ENCODE data around the gene FITM2.
"Not testable (repeated sequence)": the region's sequence is repeated elsewhere in the genome, so short reads cannot be mapped to it uniquely, and the experiment has no call there.

Gene FITM2

DNA sequence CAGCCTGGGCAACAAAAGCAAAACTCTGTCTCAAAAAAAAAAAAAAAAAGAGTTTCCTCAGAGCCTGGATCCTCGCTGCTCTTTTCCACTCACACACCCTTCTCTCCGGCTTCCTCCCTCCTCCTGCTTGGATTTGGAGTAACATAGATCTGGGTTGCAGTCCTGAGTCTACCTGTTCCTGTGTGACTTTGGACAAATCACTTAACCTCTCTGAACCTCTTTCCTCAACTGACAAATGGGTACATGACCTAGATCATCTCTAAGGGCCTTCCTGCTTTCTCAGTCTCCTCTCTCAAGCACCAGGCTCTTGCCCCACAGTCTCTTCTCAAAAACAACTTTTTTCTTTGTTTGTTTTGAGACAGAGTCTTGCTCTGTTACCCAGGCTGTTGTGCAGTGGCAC, 20.2 kb upstream of the FITM2 start:
- no peak for DNase-seq

DNA sequence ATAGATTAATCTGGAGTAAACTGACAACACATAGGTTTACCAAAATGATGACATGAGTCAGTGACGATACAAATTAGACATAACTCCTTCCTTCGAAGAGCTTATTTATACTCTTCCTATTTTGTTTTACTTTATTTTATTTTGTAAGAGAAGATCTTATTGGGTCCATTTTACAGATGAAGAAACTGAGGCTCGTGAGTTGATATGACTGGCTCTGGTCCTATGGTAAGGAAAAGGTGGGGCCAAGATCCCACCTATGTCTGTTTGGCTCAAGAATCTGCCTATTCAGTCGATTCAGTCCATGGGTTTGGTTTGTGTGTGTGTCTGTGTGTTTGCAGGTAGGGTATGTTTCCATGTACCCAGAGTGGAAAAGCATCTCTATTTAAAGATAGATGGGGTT, 17.4 kb upstream of the FITM2 start:
- DNase-seq = no peak

GRCh38 chr20:44327748-44328147, 16.7 kb upstream of the FITM2 start:
- DNase-seq = not testable (repeated sequence)

DNA sequence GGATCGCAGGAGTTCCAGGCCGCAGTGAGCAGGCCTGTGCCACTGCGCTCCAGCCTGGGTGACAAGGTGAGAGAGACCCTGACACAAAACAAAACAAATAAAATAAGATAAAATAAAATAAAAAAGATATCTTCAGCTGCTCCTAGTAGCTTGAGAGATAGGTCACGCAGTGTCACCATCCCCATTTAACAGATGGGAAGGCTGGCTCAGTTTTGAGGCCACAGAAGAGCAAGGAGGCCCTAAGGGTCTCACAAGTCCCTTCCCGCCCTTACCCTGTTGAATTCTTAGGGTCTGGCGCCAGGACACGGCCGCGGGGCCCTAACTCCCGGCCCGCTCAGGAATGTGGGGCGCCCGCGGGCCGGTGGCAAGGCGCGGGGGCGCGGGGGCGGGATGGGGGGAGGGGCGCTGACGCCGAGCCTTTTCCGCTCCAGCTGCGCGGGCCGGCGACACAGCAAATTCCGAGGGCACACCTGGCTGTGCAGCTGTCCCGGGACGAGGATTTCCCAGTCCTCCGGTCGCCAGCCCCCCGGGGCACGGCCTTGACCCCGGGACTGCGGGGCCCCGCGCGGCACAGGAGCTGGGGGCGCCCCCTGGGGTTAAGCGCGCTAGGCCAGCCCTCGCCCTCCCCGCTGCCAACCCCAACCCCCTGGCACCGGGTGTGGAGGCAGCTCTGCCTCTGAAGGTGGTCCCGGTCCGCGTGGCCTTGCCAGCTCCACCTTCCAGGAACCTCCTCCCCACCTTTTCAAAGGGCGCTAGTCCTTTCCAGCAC, 15.6 kb upstream of the FITM2 start:
- no peak for DNase-seq

DNA sequence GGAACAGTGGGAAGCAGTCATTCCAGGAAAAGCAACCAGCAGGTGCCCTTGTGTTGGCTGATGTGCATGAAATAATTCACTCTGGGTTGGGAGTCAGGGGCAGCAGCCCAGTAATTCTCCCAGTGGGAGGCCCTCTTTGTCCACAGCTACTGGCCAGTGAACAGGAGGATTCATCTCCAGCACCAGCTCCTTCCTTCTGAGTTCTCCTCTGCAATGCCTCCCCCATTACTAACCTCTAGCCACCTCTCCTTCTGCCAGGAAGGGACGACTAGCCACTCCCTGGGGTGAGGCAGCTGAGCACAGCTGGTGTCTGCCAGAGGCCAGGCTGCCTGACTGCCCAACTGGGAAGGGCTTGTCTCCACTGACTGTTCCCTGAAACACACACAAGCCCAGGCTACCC, 13.3 kb upstream of the FITM2 start:
- no peak for DNase-seq

- no peak for DNase-seq
Measured at GRCh38 chr20:44319839-44320422, 8.9 kb upstream of the FITM2 start.

DNA sequence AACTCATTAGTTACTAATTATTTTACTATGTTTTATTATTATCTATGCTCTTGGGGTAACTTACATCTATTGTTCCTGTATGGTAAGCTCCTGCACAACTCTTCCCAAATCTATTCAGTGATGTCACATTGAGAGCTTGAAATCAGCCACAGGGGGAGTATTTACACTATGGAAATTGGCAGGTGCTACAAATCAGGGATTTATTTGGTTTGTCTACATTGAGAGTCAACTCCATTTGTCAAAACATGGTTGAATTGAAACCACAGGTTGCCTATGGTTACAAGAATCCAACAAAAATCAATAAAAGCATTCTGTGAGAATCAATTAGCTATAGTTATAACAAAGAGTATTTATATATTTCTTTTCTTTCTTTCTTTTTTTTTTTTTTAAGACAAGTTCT, 3.9 kb upstream of the FITM2 start:
- no peak for DNase-seq

- DNase-seq = peak; percentile 39
Measured at GRCh38 chr20:44309763-44310663, 989 bp downstream of the FITM2 start.

DNA sequence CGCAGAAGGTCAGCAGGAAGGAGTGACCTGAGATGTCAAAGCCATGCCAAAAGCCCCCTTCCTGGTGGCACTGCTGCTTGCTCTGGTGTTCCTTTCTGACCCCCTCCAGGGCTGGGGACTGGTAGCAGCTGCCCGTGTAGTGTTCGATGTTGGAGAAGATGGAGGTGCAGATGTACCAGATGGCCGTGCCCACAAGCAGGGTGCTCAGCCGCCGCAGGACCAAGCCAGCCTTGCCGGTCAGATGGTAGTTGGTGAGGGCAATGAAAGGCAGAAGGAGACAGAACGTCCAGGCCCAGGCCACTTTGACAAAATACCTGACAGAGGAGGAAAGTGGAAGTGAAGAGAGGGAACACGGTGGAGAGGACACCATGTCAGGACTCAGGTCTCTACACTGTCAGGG, 4.1 kb downstream of the FITM2 start:
- DNase-seq = no peak

GRCh38 chr20:44304383-44304782, 6.6 kb downstream of the FITM2 start:
- DNase-seq = no peak

- no peak for DNase-seq
Measured at GRCh38 chr20:44302736-44303135, 8.3 kb downstream of the FITM2 start.

GRCh38 chr20:44302026-44302669, 8.9 kb downstream of the FITM2 start:
- DNase-seq = no peak

GRCh38 chr20:44301285-44301684, 9.7 kb downstream of the FITM2 start:
- DNase-seq = no peak

DNA sequence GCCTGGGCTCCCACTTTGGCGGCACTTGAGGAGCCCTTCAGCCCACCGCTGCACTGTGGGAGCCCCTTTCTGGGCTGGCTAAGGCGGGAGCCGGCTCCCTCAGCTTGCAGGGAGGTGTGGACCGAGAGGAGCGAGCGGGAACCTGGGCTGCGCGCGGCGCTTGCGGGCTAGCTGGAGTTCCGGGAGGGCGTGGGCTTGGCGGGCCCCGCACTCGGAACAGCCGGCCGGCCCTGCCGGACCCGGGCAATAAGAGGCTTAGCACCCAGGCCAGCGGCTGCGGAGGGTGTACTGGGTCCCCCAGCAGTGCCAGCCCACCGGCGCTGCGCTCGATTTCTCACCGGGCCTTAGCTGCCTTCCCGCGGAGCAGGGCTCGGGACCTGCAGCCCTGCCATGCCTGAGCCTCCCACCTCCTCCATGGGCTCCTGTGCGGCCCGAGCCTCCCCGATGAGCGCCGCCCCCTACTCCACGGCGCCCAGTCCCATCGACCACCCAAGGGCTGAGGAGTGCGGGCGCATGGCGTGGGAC, 11.9 kb downstream of the FITM2 start:
- not testable (repeated sequence) for DNase-seq

GRCh38 chr20:44297721-44298120, 13.3 kb downstream of the FITM2 start:
- no peak for DNase-seq

GRCh38 chr20:44296011-44296410, 15.0 kb downstream of the FITM2 start:
- no peak for DNase-seq

- no peak for DNase-seq
Measured at GRCh38 chr20:44291754-44292153, 19.2 kb downstream of the FITM2 start.

GRCh38 chr20:44288252-44288651, 22.8 kb downstream of the FITM2 start:
- no peak for DNase-seq

DNA sequence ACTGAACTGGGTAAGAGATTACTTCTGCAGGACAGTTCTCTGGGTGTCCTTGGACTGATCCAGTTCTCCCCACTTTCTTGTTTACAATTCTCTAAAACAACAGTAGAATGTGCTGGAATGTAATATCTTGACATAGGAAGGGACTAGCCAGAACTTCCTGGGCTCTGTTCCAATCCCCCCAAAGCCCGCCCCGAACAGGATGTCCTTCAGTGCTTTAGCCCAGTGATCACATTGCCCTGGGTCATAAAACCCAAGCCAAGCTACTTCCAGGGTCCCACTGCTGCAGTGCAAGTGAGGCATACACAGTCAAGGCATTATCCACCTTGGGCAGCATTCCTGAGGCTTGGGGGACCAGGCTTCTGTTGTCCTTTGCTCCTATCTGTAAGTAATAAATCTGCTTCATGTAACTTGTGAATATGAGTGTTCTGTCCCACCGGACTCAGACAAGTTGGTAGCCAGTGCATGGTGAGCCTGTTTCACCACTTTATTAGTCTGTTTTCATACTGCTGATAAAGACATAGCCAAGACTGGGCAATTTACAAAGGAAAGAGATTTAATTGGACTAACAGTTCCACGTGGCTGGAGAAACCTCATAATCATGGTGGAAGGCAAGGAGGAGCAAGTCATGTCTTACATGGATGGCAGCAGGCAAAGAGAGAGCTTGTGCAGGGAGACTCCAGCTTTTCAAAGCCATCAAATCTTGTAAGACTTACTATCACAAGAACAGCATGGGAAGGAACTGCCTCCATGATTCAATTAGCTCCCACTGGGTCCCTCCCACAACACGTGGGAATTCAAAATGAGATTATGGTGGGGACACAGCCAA, 23.5 kb downstream of the FITM2 start:
- no peak for DNase-seq

DNA sequence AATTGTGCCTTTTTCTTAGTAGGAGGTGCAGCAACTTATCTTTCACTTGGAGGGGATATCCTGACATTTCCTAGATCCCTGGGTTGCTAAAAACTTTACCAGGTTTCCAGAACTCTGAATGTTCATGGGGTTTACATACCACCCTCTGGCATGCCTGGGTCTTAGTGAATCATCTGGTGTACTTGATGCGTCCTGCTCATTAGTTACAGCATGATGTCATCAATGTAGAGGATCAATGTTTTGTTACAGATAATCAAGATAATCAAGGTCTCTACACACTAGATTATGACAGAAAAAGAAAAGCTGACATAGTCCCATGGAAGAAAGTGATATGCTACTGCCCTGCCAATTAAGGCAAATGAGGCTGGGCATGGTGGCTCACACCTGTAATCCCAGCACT, 27.0 kb downstream of the FITM2 start:
- no peak for DNase-seq

DNA sequence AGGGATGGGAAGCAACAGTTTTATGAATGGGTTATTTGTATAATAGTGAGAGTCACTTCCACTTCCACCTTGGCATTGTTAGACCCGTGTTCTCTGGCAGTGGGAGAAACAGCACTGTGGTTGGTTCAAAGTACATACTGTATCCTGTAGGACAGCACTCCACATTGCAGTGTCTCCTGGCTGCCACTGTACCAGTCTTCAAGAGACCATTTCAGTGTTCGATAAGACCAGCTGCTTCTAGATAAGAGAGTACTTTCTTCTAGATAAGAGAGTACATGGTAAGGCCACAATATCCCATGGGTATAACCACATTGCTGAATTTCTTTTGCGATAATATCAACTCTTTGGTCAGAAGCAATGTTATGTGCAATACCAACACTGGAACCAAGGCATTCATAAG, 28.8 kb downstream of the FITM2 start:
- DNase-seq = no peak

DNA sequence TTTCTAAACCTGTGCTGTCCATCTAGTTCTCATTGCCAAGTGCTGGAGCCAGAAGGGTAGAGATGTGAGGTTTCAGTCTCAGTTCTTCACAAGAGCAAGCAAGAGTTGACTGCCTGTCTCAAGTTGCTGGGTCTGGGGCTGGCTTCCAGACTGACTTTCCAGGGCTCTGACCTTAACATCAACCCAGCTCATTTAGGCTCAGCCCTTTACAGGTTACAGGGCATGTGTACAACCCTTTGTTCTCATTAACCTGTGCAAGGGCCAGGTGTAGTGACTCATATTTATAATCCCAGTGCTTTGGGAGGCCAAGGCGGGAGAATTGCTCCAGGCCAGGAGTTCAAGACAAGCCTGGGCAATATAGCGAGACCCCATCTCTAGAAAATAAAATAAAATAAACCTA, 30.6 kb downstream of the FITM2 start:
- no peak for DNase-seq
